M059J (cell line): ENCODE results near the gene SMARCE1. TPM values are rescaled to one million over a fixed set of nuclear protein-coding genes. Genes with fewer than 3 reads are reported as not detected.
"Not testable (repeated sequence)": the region's sequence is repeated elsewhere in the genome, so short reads cannot be mapped to it uniquely, and the experiment has no call there.

Source experiments
- DNase-seq: peaks from one replicate; pipeline ENCODE4 v3.0.0-alpha.2; 2012; ENCODE audit warnings: low read depth
- total RNA-seq: library from RNA; depleted of rRNA; stranded (reverse); fragments of >200 nt; shearing (Covaris generic); gene quantifications from 2 replicates; pipeline ENCODE4 v1.2.3, GENCODE V29; 2014

SMARCE1 gene
- total RNA-seq, 1 experiment from 2014 or later, result 95.0 TPM

- no peak for DNase-seq
Measured at GRCh38 chr17:40611840-40612474, 35.7 kb downstream of the SMARCE1 start.

GRCh38 chr17:40610359-40610758 lies 37.3 kb downstream of the SMARCE1 start:
- no peak for DNase-seq

GRCh38 chr17:40608061-40608581 lies 39.5 kb downstream of the SMARCE1 start:
- DNase-seq, result no peak

- DNase-seq, result no peak
Measured at GRCh38 chr17:40607641-40608040, 40.0 kb downstream of the SMARCE1 start.

- no peak for DNase-seq
Measured at GRCh38 chr17:40606548-40607353, 40.9 kb downstream of the SMARCE1 start.

GRCh38 chr17:40605306-40605705 lies 42.3 kb downstream of the SMARCE1 start:
- no peak for DNase-seq

- DNase-seq, result no peak
Measured at GRCh38 chr17:40604327-40605080, 43.1 kb downstream of the SMARCE1 start.

GRCh38 chr17:40602445-40603443 lies 44.9 kb downstream of the SMARCE1 start:
- no peak for DNase-seq

GRCh38 chr17:40600486-40601046 lies 47.1 kb downstream of the SMARCE1 start:
- no peak for DNase-seq

- DNase-seq, result no peak
Measured at GRCh38 chr17:40599468-40599763, 48.2 kb downstream of the SMARCE1 start.

GRCh38 chr17:40598619-40599467 lies 48.8 kb downstream of the SMARCE1 start:
- DNase-seq, result no peak

- no peak for DNase-seq
Measured at GRCh38 chr17:40598301-40598618, 49.4 kb downstream of the SMARCE1 start.

GRCh38 chr17:40597556-40598300 lies 49.9 kb downstream of the SMARCE1 start:
- DNase-seq, result no peak

GRCh38 chr17:40597156-40597555 lies 50.5 kb downstream of the SMARCE1 start:
- no peak for DNase-seq

GRCh38 chr17:40596261-40596919 lies 51.2 kb downstream of the SMARCE1 start:
- peak; percentile 42 for DNase-seq

GRCh38 chr17:40590742-40591141 lies 56.9 kb downstream of the SMARCE1 start:
- no peak for DNase-seq

- no peak for DNase-seq
Measured at GRCh38 chr17:40588552-40588951, 59.1 kb downstream of the SMARCE1 start.

- not testable (repeated sequence) for DNase-seq
Measured at GRCh38 chr17:40586264-40586663, 61.4 kb downstream of the SMARCE1 start.

GRCh38 chr17:40584950-40585349 lies 62.7 kb downstream of the SMARCE1 start:
- not testable (repeated sequence) for DNase-seq
